ENCODE results near the gene TMEM37. TPM values are rescaled to one million over a fixed set of nuclear protein-coding genes. Genes with fewer than 3 reads are reported as not detected.

TMEM37 gene
- total RNA-seq, 2 experiments from 2014 or later: not detected

DNA sequence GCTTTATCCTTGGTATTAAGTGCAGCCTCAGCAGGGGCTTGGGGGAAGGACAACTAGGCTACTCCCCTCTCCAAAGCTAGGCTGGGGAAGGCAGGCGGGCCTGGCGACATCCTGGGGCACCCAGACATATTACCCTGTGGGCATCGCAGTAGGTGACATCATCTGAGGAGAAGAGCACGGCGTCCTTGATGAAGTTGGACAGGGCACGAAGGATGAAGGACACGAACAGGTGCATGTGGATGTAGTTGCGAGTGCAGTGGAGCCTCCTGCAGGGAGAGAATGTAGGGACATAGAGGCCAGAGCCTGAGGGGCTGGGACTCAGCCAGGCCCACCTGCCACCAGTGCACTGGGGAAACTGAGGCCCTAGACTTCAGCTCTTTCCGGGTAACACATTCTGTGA is 32.3 kb downstream of the TMEM37 start:
- CTCF ChIA-PET: no interaction called here

DNA sequence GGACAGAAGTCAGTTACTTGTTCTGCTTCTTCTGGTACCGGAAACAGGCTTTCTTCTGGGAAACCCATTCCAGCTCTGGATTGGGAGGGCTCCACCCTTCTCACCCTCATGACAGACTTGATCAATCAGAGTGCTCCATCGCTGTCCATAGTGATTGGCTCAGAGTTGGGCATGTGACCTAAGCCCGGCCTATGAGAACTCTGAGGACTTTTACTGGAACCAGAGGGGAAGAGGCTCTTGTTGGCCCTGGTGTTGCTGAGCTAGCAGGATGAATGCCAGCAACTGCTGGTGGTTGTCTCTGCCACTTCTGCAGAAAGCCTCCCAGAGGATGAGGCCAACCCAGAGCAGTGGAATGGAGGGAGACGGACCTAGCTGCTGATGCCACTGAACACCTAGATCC is 33.3 kb downstream of the TMEM37 start:
- Histone ChIP-seq H3K9me3 (ENCODE audit: control insufficient read depth in 1 of 2, insufficient read depth in 1 of 2, low read length in 2 of 2) (no peaks in the 10 kb centered on the region), H3K27me3 (ENCODE audit: control insufficient read depth in 1 of 2, insufficient read depth in 2 of 2, low read length in 2 of 2) (no peaks in the 10 kb centered on the region), H3K27ac (ENCODE audit: low read depth in 1 of 2, low read length in 2 of 2) (no peak overlapping the region), H3K4me3 (ENCODE audit: low read length) (no peak overlapping the region), H3K36me3 (ENCODE audit: insufficient read depth, low read length) (no peaks in the 10 kb centered on the region), H3K4me1 (ENCODE audit: insufficient read depth, low read length) (no peaks in the 10 kb centered on the region)
- TF ChIP-seq, protein P1, sequence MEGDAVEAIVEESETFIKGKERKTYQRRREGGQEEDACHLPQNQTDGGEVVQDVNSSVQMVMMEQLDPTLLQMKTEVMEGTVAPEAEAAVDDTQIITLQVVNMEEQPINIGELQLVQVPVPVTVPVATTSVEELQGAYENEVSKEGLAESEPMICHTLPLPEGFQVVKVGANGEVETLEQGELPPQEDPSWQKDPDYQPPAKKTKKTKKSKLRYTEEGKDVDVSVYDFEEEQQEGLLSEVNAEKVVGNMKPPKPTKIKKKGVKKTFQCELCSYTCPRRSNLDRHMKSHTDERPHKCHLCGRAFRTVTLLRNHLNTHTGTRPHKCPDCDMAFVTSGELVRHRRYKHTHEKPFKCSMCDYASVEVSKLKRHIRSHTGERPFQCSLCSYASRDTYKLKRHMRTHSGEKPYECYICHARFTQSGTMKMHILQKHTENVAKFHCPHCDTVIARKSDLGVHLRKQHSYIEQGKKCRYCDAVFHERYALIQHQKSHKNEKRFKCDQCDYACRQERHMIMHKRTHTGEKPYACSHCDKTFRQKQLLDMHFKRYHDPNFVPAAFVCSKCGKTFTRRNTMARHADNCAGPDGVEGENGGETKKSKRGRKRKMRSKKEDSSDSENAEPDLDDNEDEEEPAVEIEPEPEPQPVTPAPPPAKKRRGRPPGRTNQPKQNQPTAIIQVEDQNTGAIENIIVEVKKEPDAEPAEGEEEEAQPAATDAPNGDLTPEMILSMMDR (IDR thresholded peaks at IDR 0.05): no peak
- DNase-seq (no peak), ATAC-seq (ENCODE audit: poor library complexity) (no peak)
- POLR2A ChIA-PET: no interaction called here
- H3K36me3 Mint-ChIP-seq (ENCODE audit: low read depth): no peaks in the 10 kb centered on the region
- H3K27me3 Mint-ChIP-seq: no peaks in the 10 kb centered on the region
- no peak overlapping the region for H3K4me3 Mint-ChIP-seq
- H3K9me3 Mint-ChIP-seq: no peaks in the 10 kb centered on the region
- no peak overlapping the region for H3K27ac Mint-ChIP-seq
- CTCF ChIA-PET: interaction anchor here (0.9 kb wide), 1 partner anchor 12 kb away, joined by 3 read pairs; no protein-coding TSS in a partner anchor
- H3K4me1 Mint-ChIP-seq (ENCODE audit: low read depth): no peaks in the 10 kb centered on the region
- intact Hi-C loops (cut with DNase I, micrococcal nuclease): no loop called here

More for the DNA sequence above, 32.3 kb downstream of the TMEM37 start:
- TF ChIP-seq, protein P1 (IDR thresholded peaks at IDR 0.05): no peak
- no peak overlapping the region for H3K4me3 Mint-ChIP-seq
- no peaks in the 10 kb centered on the region for H3K27me3 Mint-ChIP-seq
- no peaks in the 10 kb centered on the region for H3K9me3 Mint-ChIP-seq
- Histone ChIP-seq H3K27me3 (ENCODE audit: control insufficient read depth in 1 of 2, insufficient read depth in 2 of 2, low read length in 2 of 2) (no peaks in the 10 kb centered on the region), H3K9me3 (ENCODE audit: control insufficient read depth in 1 of 2, insufficient read depth in 1 of 2, low read length in 2 of 2) (no peaks in the 10 kb centered on the region), H3K36me3 (ENCODE audit: insufficient read depth, low read length) (no peaks in the 10 kb centered on the region), H3K4me1 (ENCODE audit: insufficient read depth, low read length) (no peaks in the 10 kb centered on the region), H3K27ac (ENCODE audit: low read depth in 1 of 2, low read length in 2 of 2) (no peak overlapping the region), H3K4me3 (ENCODE audit: low read length) (no peak overlapping the region)
- intact Hi-C loops (cut with DNase I, micrococcal nuclease): no loop called here
- no peak overlapping the region for H3K27ac Mint-ChIP-seq
- POLR2A ChIA-PET: no interaction called here
- H3K36me3 Mint-ChIP-seq (ENCODE audit: low read depth): no peaks in the 10 kb centered on the region
- no peak for DNase-seq
- no peak for ATAC-seq (ENCODE audit: poor library complexity)
- H3K4me1 Mint-ChIP-seq (ENCODE audit: low read depth): no peaks in the 10 kb centered on the region

DNA sequence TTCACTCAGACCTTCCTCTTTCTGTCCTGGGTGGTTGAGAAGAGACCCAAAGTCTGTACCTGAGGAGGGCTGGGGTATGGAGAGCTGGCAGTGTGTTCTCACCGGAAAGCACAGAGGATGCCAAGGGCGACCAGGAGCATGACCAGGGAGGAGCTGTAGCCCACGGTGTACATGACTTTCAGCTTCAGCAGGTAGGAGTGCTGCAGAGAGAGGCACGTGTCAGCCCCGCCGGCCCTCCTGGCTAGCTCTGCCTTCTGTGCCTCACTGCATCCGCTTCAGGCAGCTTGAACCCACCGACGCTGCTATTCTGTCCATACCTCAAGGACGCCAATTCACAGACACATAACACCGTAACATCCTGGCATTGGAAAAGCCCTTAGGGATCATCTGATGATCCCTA is 34.0 kb downstream of the TMEM37 start:
- no peaks in the 10 kb centered on the region for H3K4me1 Mint-ChIP-seq (ENCODE audit: low read depth)
- no peak overlapping the region for H3K4me3 Mint-ChIP-seq
- intact Hi-C loops (cut with DNase I, micrococcal nuclease): no loop called here
- ATAC-seq (ENCODE audit: poor library complexity): no peak
- Histone ChIP-seq H3K36me3 (ENCODE audit: insufficient read depth, low read length) (no peaks in the 10 kb centered on the region), H3K4me1 (ENCODE audit: insufficient read depth, low read length) (no peaks in the 10 kb centered on the region), H3K27me3 (ENCODE audit: control insufficient read depth in 1 of 2, insufficient read depth in 2 of 2, low read length in 2 of 2) (no peaks in the 10 kb centered on the region), H3K27ac (ENCODE audit: low read depth in 1 of 2, low read length in 2 of 2) (no peak overlapping the region), H3K4me3 (ENCODE audit: low read length) (no peak overlapping the region), H3K9me3 (ENCODE audit: control insufficient read depth in 1 of 2, insufficient read depth in 1 of 2, low read length in 2 of 2) (no peaks in the 10 kb centered on the region)
- no peaks in the 10 kb centered on the region for H3K36me3 Mint-ChIP-seq (ENCODE audit: low read depth)
- no peak overlapping the region for H3K27ac Mint-ChIP-seq
- POLR2A ChIA-PET: no interaction called here
- H3K9me3 Mint-ChIP-seq: no peaks in the 10 kb centered on the region
- CTCF ChIA-PET: interaction anchor here (0.9 kb wide), 1 partner anchor 11 kb away, joined by 3 read pairs; no protein-coding TSS in a partner anchor
- no peaks in the 10 kb centered on the region for H3K27me3 Mint-ChIP-seq
- no peak for DNase-seq
- TF ChIP-seq, protein P1 (IDR thresholded peaks at IDR 0.05): no peak
